ENCODE data around the gene C10orf62. TPM values are rescaled to one million over a fixed set of nuclear protein-coding genes. Genes with fewer than 3 reads are reported as not detected.

Gene C10orf62
- total and polyA plus RNA-seq, 2 of the 13 experiments (the other 11 are each of a cell fraction or from before 2014, with no cell fraction given): 0.61 to 1.6 TPM

DNA sequence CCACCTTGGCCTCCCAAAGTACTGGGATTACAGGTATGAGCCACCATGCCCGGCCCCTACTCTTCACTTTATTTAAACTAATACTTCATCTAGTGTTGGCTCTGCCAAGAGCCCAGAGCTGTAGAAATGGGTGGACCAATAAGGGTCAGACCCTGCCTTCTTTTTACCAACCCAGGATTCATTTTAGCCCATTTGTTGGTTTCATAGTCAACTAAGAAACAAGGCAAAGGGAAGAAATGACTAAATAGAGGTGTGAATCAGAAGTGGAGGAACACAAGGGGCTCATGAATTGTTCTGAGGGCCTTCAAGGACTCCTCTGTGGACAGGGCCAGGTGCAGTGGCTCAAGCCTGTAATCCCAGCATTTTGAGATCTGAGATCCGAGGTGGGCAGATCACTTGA lies 15.8 kb upstream of the C10orf62 start:
- no peak for FAIRE-seq
- TF ChIP-seq SNRNP70 (IDR thresholded peaks at IDR 0.05; ENCODE audit: low read depth, low read length): no peak
- TF ChIP-seq, protein P1, sequence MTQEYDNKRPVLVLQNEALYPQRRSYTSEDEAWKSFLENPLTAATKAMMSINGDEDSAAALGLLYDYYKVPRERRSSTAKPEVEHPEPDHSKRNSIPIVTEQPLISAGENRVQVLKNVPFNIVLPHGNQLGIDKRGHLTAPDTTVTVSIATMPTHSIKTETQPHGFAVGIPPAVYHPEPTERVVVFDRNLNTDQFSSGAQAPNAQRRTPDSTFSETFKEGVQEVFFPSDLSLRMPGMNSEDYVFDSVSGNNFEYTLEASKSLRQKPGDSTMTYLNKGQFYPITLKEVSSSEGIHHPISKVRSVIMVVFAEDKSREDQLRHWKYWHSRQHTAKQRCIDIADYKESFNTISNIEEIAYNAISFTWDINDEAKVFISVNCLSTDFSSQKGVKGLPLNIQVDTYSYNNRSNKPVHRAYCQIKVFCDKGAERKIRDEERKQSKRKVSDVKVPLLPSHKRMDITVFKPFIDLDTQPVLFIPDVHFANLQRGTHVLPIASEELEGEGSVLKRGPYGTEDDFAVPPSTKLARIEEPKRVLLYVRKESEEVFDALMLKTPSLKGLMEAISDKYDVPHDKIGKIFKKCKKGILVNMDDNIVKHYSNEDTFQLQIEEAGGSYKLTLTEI (CRISPR knock-in tag; conservative IDR thresholded peaks at IDR 0.05): no peak
- no peak for TF ChIP-seq EZH2 (conservative IDR thresholded peaks at IDR 0.05; ENCODE audit: low read depth, low read length)
- TF ChIP-seq, protein P2, sequence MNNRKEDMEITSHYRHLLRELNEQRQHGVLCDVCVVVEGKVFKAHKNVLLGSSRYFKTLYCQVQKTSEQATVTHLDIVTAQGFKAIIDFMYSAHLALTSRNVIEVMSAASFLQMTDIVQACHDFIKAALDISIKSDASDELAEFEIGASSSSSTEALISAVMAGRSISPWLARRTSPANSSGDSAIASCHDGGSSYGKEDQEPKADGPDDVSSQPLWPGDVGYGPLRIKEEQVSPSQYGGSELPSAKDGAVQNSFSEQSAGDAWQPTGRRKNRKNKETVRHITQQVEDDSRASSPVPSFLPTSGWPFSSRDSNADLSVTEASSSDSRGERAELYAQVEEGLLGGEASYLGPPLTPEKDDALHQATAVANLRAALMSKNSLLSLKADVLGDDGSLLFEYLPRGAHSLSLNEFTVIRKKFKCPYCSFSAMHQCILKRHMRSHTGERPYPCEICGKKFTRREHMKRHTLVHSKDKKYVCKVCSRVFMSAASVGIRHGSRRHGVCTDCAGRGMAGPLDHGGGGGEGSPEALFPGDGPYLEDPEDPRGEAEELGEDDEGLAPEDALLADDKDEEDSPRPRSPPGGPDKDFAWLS (CRISPR knock-in tag; IDR thresholded peaks at IDR 0.05; ENCODE audit: borderline replicate concordance): no peak
- TF ChIP-seq ATF7-NPFF (CRISPR knock-in tag; IDR thresholded peaks at IDR 0.05; ENCODE audit: low read depth): no peak
- no peak for TF ChIP-seq ERF (CRISPR knock-in tag; IDR thresholded peaks at IDR 0.05)
- no peak for TF ChIP-seq ZNF775 (CRISPR knock-in tag; IDR thresholded peaks at IDR 0.05; ENCODE audit: borderline replicate concordance)
- no peak for TF ChIP-seq RNF2 (conservative IDR thresholded peaks at IDR 0.05; ENCODE audit: low read depth)
- TF ChIP-seq, protein P3, sequence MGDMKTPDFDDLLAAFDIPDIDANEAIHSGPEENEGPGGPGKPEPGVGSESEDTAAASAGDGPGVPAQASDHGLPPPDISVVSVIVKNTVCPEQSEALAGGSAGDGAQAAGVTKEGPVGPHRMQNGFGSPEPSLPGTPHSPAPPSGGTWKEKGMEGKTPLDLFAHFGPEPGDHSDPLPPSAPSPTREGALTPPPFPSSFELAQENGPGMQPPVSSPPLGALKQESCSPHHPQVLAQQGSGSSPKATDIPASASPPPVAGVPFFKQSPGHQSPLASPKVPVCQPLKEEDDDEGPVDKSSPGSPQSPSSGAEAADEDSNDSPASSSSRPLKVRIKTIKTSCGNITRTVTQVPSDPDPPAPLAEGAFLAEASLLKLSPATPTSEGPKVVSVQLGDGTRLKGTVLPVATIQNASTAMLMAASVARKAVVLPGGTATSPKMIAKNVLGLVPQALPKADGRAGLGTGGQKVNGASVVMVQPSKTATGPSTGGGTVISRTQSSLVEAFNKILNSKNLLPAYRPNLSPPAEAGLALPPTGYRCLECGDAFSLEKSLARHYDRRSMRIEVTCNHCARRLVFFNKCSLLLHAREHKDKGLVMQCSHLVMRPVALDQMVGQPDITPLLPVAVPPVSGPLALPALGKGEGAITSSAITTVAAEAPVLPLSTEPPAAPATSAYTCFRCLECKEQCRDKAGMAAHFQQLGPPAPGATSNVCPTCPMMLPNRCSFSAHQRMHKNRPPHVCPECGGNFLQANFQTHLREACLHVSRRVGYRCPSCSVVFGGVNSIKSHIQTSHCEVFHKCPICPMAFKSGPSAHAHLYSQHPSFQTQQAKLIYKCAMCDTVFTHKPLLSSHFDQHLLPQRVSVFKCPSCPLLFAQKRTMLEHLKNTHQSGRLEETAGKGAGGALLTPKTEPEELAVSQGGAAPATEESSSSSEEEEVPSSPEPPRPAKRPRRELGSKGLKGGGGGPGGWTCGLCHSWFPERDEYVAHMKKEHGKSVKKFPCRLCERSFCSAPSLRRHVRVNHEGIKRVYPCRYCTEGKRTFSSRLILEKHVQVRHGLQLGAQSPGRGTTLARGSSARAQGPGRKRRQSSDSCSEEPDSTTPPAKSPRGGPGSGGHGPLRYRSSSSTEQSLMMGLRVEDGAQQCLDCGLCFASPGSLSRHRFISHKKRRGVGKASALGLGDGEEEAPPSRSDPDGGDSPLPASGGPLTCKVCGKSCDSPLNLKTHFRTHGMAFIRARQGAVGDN (CRISPR knock-in tag; IDR thresholded peaks at IDR 0.05): no peak
- TF ChIP-seq, protein P4, sequence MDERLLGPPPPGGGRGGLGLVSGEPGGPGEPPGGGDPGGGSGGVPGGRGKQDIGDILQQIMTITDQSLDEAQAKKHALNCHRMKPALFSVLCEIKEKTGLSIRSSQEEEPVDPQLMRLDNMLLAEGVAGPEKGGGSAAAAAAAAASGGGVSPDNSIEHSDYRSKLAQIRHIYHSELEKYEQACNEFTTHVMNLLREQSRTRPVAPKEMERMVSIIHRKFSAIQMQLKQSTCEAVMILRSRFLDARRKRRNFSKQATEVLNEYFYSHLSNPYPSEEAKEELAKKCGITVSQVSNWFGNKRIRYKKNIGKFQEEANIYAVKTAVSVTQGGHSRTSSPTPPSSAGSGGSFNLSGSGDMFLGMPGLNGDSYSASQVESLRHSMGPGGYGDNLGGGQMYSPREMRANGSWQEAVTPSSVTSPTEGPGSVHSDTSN (CRISPR knock-in tag; IDR thresholded peaks at IDR 0.05): no peak
- TF ChIP-seq FIP1L1 (IDR thresholded peaks at IDR 0.05; ENCODE audit: borderline replicate concordance, insufficient read depth, low read depth, low read length): no peak
- no peak for TF ChIP-seq ZKSCAN5 (CRISPR knock-in tag; IDR thresholded peaks at IDR 0.05)
- Histone ChIP-seq H3K36me3 (replicated peaks in 1 of 2; ENCODE audit: control insufficient read depth in 1 of 2, insufficient read depth in 2 of 2, low read length in 2 of 2) (peaks cover 3 to 8% of the 10 kb centered on the region in 2 experiments; a peak in 3 of 5 replicates), H3K4me2 (ENCODE audit: low read depth, low read length) (no peak overlapping the region), H3K9ac (ENCODE audit: insufficient read depth, low read depth, low read length) (no peak overlapping the region), H3K27me3 (ENCODE audit: control insufficient read depth in 1 of 2, insufficient read depth in 2 of 2, low read length in 2 of 2) (no peaks in the 10 kb centered on the region), H3K4me1 (ENCODE audit: insufficient read depth, low read length) (peaks cover 17% of the 10 kb centered on the region), H4K20me1 (ENCODE audit: insufficient read depth, low read length) (no peaks in the 10 kb centered on the region), H3K79me2 (ENCODE audit: insufficient read depth, low read length) (no peaks in the 10 kb centered on the region), H2AFZ (ENCODE audit: low read length) (no peak overlapping the region), H3K4me3 (replicated peaks in 1 of 3; ENCODE audit: insufficient read depth in 1 of 3, low read depth in 2 of 3, low read length in 3 of 3) (no peak overlapping the region), H3K9me3 (ENCODE audit: low read length) (no peaks in the 10 kb centered on the region), H3K27ac (ENCODE audit: extremely low read length, insufficient read depth, low read length) (no peak overlapping the region)
- intact Hi-C loops (cut with micrococcal nuclease; ENCODE audit: unreplicated experiment): no loop called here
- 33% methylated on average over 2 of the region's 2 CpGs for WGBS (ENCODE audit: low lambda C conversion rate)
- POLR2A ChIA-PET: interaction anchor here (1.6 kb wide), 1 partner anchor 23 kb away, joined by 3 read pairs; no protein-coding TSS in a partner anchor
- ATAC-seq: no peak
- BruUV-seq (replicated peaks): no TSS peak
- DNase-seq (ENCODE audit: low spot score): no peak
- in situ Hi-C loops (cut with HindIII; ENCODE audit: extremely low pct_ligation_motif_present, low pct_unique_long_range_greater_than_20kb): loop anchor here (5.0 kb wide), 1 partner anchor 39 kb away; no protein-coding TSS in a partner anchor
- CTCF ChIA-PET (ENCODE audit: low intra/inter-chr PET ratio, low total read pairs): interaction anchor here (0.6 kb wide), 1 partner anchor 36 kb away, joined by 4 read pairs; no protein-coding TSS in a partner anchor
